Thyroid gland (tissue), 4 donors: ENCODE measurements around the gene SUN3.

Source experiments
- POLR2A ChIP-seq, 2 donors: fragments of 450-650 bp; IDR thresholded peaks; one replicate each; pipeline ENCODE4 v1.6.1; 2017; ENCODE audit warnings: antibody characterized with exemption in 2 of 2, mild to moderate bottlenecking in 2 of 2, moderate library complexity in 1 of 2
- TF ChIP-seq, protein P1 (sequence below), 6 experiments: fragments of 200-600 bp in 3 of 6; fragments of 450-650 bp in 3 of 6; sonication (generic) in 3 of 6; IDR thresholded peaks; one replicate each; pipeline ENCODE4 v1.5.1; 2016 to 2019; ENCODE audit warnings: antibody characterized with exemption in 6 of 6, mild to moderate bottlenecking in 2 of 6, inconsistent platforms in 1 of 6, moderate library complexity in 1 of 6

DNA sequence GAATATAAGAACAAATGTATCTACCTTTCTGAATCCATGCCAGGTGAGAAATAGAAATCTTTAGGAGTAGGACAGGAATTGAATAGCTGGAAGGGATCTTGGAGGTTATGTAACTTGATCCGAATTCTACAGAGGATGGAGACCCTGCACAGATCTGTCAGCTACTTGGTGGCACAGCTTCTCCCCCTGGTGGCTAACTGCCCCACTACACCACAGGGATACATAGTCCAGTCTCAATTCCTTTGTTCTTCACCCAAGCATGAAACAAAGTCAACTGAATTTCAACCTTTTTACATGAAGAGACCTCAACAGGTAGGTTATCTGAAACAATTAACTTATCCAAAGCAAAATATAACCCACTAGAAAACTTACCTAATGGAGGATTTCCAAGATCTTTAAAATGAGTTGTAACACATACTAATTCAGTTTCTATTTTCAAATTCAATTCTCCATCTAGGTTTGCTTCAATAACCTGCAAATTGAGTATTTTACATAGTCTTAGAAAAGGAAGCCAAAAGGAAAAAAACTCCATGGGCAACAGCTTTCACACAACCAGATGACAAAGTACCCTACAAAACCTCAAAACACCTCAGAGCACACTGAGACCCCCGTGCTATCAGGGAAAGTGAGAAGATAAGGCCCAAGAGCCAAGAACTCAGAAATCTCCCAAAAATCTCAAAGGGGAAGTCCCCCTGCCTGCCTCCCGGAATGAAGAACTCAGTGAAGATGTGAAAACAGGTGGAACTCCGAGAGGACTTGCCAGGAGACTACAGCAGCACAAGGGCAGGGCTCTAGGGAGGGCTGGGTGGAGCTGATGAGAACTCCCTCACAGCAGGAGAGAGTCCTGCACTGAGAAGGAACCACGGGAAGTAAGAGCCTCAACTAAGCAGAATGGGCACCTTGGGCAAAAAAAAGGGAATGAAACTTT is 59.8 kb downstream of the SUN3 start:
- TF ChIP-seq, protein P1, sequence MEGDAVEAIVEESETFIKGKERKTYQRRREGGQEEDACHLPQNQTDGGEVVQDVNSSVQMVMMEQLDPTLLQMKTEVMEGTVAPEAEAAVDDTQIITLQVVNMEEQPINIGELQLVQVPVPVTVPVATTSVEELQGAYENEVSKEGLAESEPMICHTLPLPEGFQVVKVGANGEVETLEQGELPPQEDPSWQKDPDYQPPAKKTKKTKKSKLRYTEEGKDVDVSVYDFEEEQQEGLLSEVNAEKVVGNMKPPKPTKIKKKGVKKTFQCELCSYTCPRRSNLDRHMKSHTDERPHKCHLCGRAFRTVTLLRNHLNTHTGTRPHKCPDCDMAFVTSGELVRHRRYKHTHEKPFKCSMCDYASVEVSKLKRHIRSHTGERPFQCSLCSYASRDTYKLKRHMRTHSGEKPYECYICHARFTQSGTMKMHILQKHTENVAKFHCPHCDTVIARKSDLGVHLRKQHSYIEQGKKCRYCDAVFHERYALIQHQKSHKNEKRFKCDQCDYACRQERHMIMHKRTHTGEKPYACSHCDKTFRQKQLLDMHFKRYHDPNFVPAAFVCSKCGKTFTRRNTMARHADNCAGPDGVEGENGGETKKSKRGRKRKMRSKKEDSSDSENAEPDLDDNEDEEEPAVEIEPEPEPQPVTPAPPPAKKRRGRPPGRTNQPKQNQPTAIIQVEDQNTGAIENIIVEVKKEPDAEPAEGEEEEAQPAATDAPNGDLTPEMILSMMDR (IDR thresholded peaks at IDR 0.05): peak; percentile 39 to 71 (median 55)
- TF ChIP-seq POLR2A (IDR thresholded peaks at IDR 0.05): no peak
